Measurements from ENCODE around the gene PTTG1IP. TPM values are rescaled to one million over a fixed set of nuclear protein-coding genes. Genes with fewer than 3 reads are reported as not detected.
A peak's percentile ranks its signal among the peaks of the same experiment; 100 is the strongest.

The PTTG1IP gene
- polyA plus RNA-seq, 6 donors from 2014 or later, result 28.1 to 43.5 (median 36.1) TPM

DNA sequence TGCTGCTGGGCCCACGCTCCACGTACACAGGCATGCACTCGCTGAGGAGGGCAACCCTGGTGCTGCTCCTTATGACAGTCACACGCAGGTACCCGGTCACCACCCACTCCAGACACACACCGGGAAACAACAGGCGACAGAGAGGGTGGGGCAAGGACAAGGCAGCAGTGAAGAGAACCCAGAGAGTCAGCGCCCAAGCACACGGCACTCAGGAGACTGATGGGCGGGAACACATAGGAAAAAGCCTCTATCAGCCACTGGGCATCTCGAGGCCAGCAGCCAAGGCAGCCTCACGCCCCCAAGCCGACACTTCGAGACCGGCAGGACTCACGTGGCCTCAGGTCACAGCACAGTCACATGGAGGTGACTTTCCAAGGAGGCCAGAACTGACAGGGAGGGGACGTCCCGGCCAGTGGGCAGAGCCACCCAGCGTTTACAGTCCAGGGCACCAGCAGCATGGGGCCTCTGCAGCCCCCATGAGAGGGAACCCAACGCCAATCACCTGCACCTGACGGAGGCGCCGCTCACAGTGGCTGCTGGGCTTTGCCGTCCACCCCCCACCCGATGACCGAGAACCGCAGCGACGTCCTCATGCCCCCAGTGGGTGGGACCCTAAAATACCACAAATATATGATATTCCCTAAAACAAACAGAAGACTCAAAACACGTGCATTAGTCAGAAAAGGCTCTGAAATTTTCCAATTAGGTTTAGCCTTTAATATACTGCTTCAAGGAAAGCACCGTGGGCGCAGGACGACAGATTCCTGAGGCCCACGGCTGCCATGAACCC is 19.7 kb downstream of the PTTG1IP start:
- no peaks in the 10 kb centered on the region for H3K9me3 Mint-ChIP-seq
- ATAC-seq (ENCODE audit: low read depth in 2 of 2) (no peak), DNase-seq (no peak)
- peak overlapping the region in 1 of 8 donors; percentile 5 for H3K4me3 Mint-ChIP-seq
- peak overlapping the region in 2 of 6 donors; percentile 52 to 85 for H3K27ac Mint-ChIP-seq
- H3K27me3 Mint-ChIP-seq, result no peaks in the 10 kb centered on the region
- H3K4me1 Mint-ChIP-seq, result peaks cover 9 to 12% (median 11%) of the 10 kb centered on the region in 3 donors
- peaks cover 13 to 18% of the 10 kb centered on the region in 2 donors for H3K36me3 Mint-ChIP-seq

DNA sequence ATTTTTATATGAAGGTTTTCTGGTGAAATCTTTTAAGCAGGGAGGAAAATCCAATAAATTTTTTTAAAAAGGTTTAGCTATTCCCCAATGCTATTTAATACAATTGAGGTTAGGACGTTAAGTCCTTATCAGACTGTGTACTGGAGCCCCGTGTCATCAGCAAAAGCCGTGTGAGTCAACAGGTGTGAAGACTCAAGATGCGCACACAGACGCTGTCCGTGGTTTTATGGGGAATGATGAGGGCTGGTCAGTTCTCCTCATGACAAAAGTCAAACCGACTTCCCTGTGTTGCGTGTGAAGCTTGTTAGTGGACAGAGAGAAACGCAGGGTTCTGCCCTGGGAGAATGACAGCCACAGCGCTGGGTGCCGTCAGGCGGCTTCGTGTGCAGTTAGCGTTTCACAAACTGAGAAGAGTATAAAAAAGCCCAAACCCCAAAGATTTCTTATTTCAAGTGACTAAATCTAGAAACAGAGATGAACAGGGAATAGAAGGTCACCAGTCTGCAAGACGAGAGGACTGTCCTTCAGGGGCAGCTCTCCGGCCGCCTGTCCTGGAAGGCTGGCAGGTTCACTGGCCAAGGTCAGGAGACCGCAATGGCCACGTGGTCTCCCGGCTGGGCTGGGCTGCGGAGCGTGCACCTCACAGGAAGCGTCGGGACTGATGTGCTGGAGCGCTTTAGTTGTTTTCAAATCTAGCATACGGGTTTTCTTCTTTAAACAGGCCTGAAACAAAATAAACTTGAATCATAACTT is 22.4 kb downstream of the PTTG1IP start:
- Mint-ChIP-seq H3K27ac (no peak overlapping the region), H3K4me1 (peaks cover 16 to 26% (median 17%) of the 10 kb centered on the region in 3 donors), H3K4me3 (no peak overlapping the region), H3K9me3 (no peaks in the 10 kb centered on the region), H3K27me3 (peaks cover 0 to 5% (median 0%) of the 10 kb centered on the region in 3 donors), H3K36me3 (peaks cover 11 to 18% of the 10 kb centered on the region in 2 donors)
- DNase-seq, result no peak
- no peak for ATAC-seq (ENCODE audit: low read depth in 2 of 2)

DNA sequence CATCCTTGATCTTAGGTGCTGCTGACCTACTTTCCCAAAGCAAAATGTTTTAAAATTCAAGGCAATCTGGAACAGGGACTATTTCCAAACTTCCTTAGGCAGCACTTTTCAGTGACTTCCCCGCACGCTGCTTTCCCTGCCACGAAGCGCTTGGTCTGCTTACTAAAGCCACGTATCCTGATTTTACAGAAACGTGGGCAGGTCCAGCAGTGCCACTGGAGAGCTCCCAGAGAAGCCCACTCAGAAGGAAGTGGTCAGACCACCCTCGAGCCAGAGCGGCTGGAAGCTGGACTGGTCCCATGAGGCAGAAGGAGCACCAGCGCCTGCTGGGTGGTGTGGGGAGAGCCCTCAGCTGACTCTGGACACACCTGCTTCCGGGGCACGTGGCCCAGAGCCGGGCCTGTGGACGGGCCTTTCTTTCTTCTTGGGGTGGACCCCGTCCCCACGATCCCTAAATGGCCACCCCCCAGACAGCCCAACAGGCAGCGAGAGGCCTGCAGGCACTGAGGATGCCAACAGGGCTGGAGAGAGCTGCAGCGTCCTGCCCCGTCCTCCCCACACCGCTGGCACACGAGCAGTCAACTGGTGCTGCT is 23.2 kb downstream of the PTTG1IP start:
- Mint-ChIP-seq H3K36me3 (peaks cover 8 to 18% of the 10 kb centered on the region in 2 donors), H3K9me3 (no peaks in the 10 kb centered on the region), H3K27me3 (peaks cover 0 to 5% (median 3%) of the 10 kb centered on the region in 3 donors), H3K27ac (no peak overlapping the region), H3K4me3 (no peak overlapping the region), H3K4me1 (peaks cover 19 to 30% (median 20%) of the 10 kb centered on the region in 3 donors)
- ATAC-seq (ENCODE audit: low read depth in 2 of 2) (no peak), DNase-seq (no peak)

- peaks cover 8 to 18% of the 10 kb centered on the region in 2 donors for H3K36me3 Mint-ChIP-seq
- no peaks in the 10 kb centered on the region for H3K9me3 Mint-ChIP-seq
- DNase-seq, result no peak
- H3K4me3 Mint-ChIP-seq, result no peak overlapping the region
- H3K27ac Mint-ChIP-seq, result no peak overlapping the region
- no peak for ATAC-seq (ENCODE audit: low read depth in 2 of 2)
- peaks cover 16 to 30% (median 19%) of the 10 kb centered on the region in 3 donors for H3K4me1 Mint-ChIP-seq
- peaks cover 4 to 9% (median 5%) of the 10 kb centered on the region in 3 donors for H3K27me3 Mint-ChIP-seq
Measured at GRCh38 chr21:44849616-44850130, 23.8 kb downstream of the PTTG1IP start.

GRCh38 chr21:44848821-44849521 is 24.5 kb downstream of the PTTG1IP start:
- ATAC-seq (ENCODE audit: low read depth in 2 of 2) (no peak), DNase-seq (no peak)
- Mint-ChIP-seq H3K4me3 (no peak overlapping the region), H3K9me3 (no peaks in the 10 kb centered on the region), H3K4me1 (peaks cover 11 to 24% (median 20%) of the 10 kb centered on the region in 3 donors), H3K27ac (no peak overlapping the region), H3K27me3 (peaks cover 5 to 16% (median 8%) of the 10 kb centered on the region in 3 donors), H3K36me3 (peaks cover 8 to 12% of the 10 kb centered on the region in 2 donors)

- peaks cover 8 to 10% of the 10 kb centered on the region in 2 donors for H3K36me3 Mint-ChIP-seq
Measured at GRCh38 chr21:44847261-44848056, 26.0 kb downstream of the PTTG1IP start.

GRCh38 chr21:44846485-44847260 is 26.8 kb downstream of the PTTG1IP start:
- Mint-ChIP-seq H3K36me3 (peaks cover 8 to 10% of the 10 kb centered on the region in 2 donors), H3K27ac (peak overlapping the region; percentile 14 to 94 (median 70)), H3K27me3 (peaks cover 5 to 37% (median 27%) of the 10 kb centered on the region in 3 donors), H3K9me3 (no peaks in the 10 kb centered on the region), H3K4me1 (peaks cover 8 to 20% (median 18%) of the 10 kb centered on the region in 3 donors), H3K4me3 (peak overlapping the region; percentile 61 to 86 (median 72))
- peak; percentile 90 to 92 for ATAC-seq (ENCODE audit: low read depth in 2 of 2)
- DNase-seq, result peak; percentile 61

More at GRCh38 chr21:44847261-44848056, 26.0 kb downstream of the PTTG1IP start:
- peak overlapping the region in 1 of 8 donors; percentile 54 for H3K4me3 Mint-ChIP-seq
- H3K9me3 Mint-ChIP-seq, result no peaks in the 10 kb centered on the region
- H3K4me1 Mint-ChIP-seq, result peaks cover 8 to 20% (median 18%) of the 10 kb centered on the region in 3 donors
- ATAC-seq (ENCODE audit: low read depth in 2 of 2) (no peak), DNase-seq (no peak)
- H3K27me3 Mint-ChIP-seq, result peaks cover 5 to 31% (median 19%) of the 10 kb centered on the region in 3 donors
- H3K27ac Mint-ChIP-seq, result peak overlapping the region in 3 of 6 donors; percentile 70 to 94 (median 77)

DNA sequence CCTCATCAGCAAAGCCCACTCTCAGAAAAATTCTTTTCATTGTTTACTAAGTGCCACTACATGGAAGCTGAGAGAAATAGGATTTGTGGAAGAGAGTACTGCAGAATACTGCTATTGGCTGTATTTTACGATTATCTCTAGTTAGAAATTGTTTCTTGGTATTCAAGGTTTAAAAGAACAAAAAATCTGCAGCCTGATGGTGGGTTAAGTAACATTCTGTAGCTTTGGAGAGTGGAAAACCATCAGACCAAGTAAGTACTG is 27.3 kb downstream of the PTTG1IP start:
- Mint-ChIP-seq H3K4me3 (peak overlapping the region; percentile 61 to 86 (median 72)), H3K27me3 (peaks cover 5 to 42% (median 31%) of the 10 kb centered on the region in 3 donors), H3K4me1 (peaks cover 8 to 20% (median 18%) of the 10 kb centered on the region in 3 donors), H3K27ac (peak overlapping the region; percentile 14 to 94 (median 52)), H3K9me3 (peaks cover 0 to 1% (median 0%) of the 10 kb centered on the region in 7 donors), H3K36me3 (peaks cover 8 to 10% of the 10 kb centered on the region in 2 donors)
- DNase-seq (no peak), ATAC-seq (ENCODE audit: low read depth in 2 of 2) (no peak)

- peak; percentile 38 to 48 for ATAC-seq (ENCODE audit: low read depth in 2 of 2)
- H3K27ac Mint-ChIP-seq, result peak overlapping the region; percentile 14 to 94 (median 52)
Measured at GRCh38 chr21:44845418-44846223, 27.9 kb downstream of the PTTG1IP start.

DNA sequence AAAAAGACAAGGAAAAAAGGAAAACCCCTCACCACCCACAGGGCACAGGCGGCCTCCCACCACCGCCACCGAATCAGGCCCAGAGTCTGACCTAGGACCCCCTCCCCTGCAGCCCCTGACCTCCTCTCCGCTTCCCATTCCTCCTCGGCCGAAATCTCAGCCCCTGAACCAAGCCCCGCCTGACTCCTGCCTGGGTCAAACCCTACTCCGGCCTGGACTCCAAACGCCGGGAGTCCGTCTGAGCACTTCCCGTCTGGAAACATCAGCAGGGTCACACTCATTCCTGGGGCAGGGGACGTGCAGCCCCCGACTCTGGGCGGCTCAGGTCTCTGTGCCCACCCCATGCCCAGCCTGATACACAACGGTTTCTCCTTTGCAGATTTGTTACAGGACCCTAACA is 29.2 kb downstream of the PTTG1IP start:
- Mint-ChIP-seq H3K27ac (no peak overlapping the region), H3K36me3 (peaks cover 0 to 7% of the 10 kb centered on the region in 2 donors), H3K9me3 (peaks cover 0 to 1% (median 0%) of the 10 kb centered on the region in 7 donors), H3K4me3 (peak overlapping the region in 5 of 8 donors; percentile 31 to 78 (median 52)), H3K4me1 (peaks cover 8 to 22% (median 18%) of the 10 kb centered on the region in 3 donors), H3K27me3 (peaks cover 5 to 57% (median 42%) of the 10 kb centered on the region in 3 donors)
- DNase-seq (no peak), ATAC-seq (ENCODE audit: low read depth in 2 of 2) (no peak)

More at GRCh38 chr21:44845418-44846223, 27.9 kb downstream of the PTTG1IP start:
- peaks cover 6 to 8% of the 10 kb centered on the region in 2 donors for H3K36me3 Mint-ChIP-seq
- H3K9me3 Mint-ChIP-seq, result peaks cover 0 to 1% (median 0%) of the 10 kb centered on the region in 7 donors
- H3K4me1 Mint-ChIP-seq, result peaks cover 8 to 20% (median 18%) of the 10 kb centered on the region in 3 donors
- H3K27me3 Mint-ChIP-seq, result peaks cover 5 to 48% (median 36%) of the 10 kb centered on the region in 3 donors
- peak overlapping the region; percentile 61 to 86 (median 72) for H3K4me3 Mint-ChIP-seq
- DNase-seq, result peak; percentile 50

Measured in naive B cell (primary cell).